ENCODE data around the gene CDH4. TPM values are rescaled to one million over a fixed set of nuclear protein-coding genes. Genes with fewer than 3 reads are reported as not detected.

The CDH4 gene
- total RNA-seq, 4 donors from 2014 or later, result not detected

DNA sequence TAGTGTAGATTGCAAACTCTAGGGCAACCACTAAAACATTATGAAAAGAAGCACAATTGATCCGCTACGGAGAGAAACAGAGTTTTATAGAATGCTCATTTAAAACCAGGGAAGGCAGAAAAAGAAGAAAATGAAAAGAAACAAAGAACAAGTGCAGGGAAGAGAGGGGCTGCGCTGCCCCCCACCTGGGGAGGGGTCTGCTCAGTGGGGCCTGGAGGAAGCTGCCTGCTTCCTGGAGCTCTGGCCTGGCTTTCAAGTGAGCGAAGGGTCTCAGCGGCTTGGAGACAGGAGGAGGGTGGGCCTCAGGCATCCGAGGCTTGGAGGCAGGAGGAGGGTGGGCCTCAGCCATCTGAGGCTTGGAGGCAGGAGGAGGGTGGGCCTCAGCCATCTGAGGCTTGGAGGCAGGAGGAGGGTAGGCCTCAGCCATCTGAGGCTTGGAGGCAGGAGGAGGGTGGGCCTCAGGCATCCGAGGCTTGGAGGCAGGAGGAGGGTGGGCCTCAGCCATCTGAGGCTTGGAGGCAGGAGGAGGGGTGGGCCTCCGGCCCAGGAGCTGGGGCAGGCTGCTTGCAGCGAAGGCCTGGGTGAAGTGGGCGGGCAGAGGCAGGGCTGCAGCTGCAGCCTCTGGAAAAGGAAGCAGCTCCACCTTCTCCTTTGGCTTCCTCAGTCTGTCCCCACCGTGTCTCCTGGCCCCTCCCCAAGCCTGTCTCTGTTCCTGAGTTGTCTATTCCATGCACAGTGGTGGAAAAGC lies 407.4 kb downstream of the CDH4 start:
- DNase-seq, result no peak
- whole genome bisulfite sequencing, 2 donors (ENCODE audit: low coverage in 1 of 2), result 70 to 77% methylated on average over 2 to 11 of the region's 11 CpGs
- Histone ChIP-seq H3K36me3 (no peaks in the 10 kb centered on the region), H3K27ac (no peak overlapping the region), H3K4me3 (no peak overlapping the region), H3K27me3 (no peaks in the 10 kb centered on the region), H3K4me1 (no peaks in the 10 kb centered on the region), H3K9me3 (no peaks in the 10 kb centered on the region)
- in situ Hi-C loops (cut with MboI; ENCODE audit: low pct_ligation_motif_present in 1 of 4, low pct_unique_long_range_greater_than_20kb in 1 of 4, low sequenced_read_pairs in 3 of 4) (no loop called here), intact Hi-C loops (cut with DNase I; ENCODE audit: low total_unique reads) (loop anchor here (10.0 kb wide), 1 partner anchor 755 kb away; no protein-coding TSS in a partner anchor)
- no peak for TF ChIP-seq EP300 (IDR thresholded peaks at IDR 0.05; ENCODE audit: low read depth)
- no peak for TF ChIP-seq POLR2A (IDR thresholded peaks at IDR 0.05)
- TF ChIP-seq POLR2AphosphoS5 (IDR thresholded peaks at IDR 0.05), result no peak
- TF ChIP-seq, protein P1, sequence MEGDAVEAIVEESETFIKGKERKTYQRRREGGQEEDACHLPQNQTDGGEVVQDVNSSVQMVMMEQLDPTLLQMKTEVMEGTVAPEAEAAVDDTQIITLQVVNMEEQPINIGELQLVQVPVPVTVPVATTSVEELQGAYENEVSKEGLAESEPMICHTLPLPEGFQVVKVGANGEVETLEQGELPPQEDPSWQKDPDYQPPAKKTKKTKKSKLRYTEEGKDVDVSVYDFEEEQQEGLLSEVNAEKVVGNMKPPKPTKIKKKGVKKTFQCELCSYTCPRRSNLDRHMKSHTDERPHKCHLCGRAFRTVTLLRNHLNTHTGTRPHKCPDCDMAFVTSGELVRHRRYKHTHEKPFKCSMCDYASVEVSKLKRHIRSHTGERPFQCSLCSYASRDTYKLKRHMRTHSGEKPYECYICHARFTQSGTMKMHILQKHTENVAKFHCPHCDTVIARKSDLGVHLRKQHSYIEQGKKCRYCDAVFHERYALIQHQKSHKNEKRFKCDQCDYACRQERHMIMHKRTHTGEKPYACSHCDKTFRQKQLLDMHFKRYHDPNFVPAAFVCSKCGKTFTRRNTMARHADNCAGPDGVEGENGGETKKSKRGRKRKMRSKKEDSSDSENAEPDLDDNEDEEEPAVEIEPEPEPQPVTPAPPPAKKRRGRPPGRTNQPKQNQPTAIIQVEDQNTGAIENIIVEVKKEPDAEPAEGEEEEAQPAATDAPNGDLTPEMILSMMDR (IDR thresholded peaks at IDR 0.05), result no peak

DNA sequence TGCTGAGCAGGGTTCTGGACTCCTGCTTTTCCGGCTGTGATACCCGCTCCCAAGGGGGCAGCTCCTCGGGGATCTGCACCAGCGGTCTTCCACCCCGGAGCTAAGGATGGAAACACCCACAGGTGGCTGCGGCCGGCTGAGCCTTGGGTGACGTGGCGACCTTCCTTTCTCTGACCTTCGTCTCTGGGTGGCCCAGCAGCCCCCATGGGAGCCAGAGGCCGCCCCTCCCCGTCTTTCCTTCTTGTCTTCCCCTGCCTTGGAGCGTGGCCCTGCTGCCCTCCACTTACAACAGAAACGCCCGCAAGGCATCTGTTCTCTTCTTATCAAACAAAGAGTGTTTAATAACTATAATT lies 407.9 kb downstream of the CDH4 start:
- no peaks in the 10 kb centered on the region for H3K9me3 ChIP-seq
- WGBS, 2 donors (ENCODE audit: low coverage in 1 of 2), result 71% methylated on average over 15 of the region's 15 CpGs; no CpG with 5 or more reads in 1 of the 2 donors
- no peak overlapping the region for H3K4me3 ChIP-seq
- no peak overlapping the region for H3K27ac ChIP-seq
- intact Hi-C loops (cut with DNase I; ENCODE audit: low total_unique reads), result loop anchor here (10.0 kb wide), 1 partner anchor 755 kb away; no protein-coding TSS in a partner anchor
- no peak for DNase-seq
- no peaks in the 10 kb centered on the region for H3K4me1 ChIP-seq
- in situ Hi-C loops (cut with MboI; ENCODE audit: low pct_ligation_motif_present in 1 of 4, low pct_unique_long_range_greater_than_20kb in 1 of 4, low sequenced_read_pairs in 3 of 4), result loop anchor here in 1 of 4 donors (10.0 kb wide), 1 partner anchor 55 kb away; no protein-coding TSS in a partner anchor
- H3K36me3 ChIP-seq, result no peaks in the 10 kb centered on the region
- no peak for TF ChIP-seq EP300 (IDR thresholded peaks at IDR 0.05; ENCODE audit: low read depth)
- no peak for TF ChIP-seq POLR2A (IDR thresholded peaks at IDR 0.05)
- H3K27me3 ChIP-seq, result no peaks in the 10 kb centered on the region

DNA sequence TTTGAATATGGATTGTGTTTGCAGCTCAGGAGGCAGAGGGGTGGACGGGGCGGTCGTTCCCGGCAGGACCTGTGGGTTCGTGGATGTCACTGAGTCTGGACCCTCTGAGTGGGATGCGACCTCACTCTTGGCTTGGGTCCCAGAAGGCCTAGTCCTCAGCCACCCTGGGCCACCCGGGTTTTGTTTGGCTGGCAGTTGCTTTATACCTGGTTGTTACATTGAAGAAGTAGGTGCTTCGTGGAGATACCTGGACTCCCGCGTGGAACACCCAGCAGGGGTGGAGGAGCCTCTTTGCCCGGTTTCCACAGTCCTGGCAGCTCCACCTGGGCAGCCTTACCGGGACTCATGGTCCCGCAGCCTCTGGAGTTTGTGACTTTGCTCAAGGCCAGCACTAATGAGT lies 408.5 kb downstream of the CDH4 start:
- H3K4me3 ChIP-seq, result no peak overlapping the region
- no peak for DNase-seq
- H3K27me3 ChIP-seq, result no peaks in the 10 kb centered on the region
- H3K4me1 ChIP-seq, result no peaks in the 10 kb centered on the region
- H3K36me3 ChIP-seq, result no peaks in the 10 kb centered on the region
- no peak for TF ChIP-seq POLR2A (IDR thresholded peaks at IDR 0.05)
- TF ChIP-seq, protein P1 (IDR thresholded peaks at IDR 0.05), result no peak
- 82% methylated on average over 11 of the region's 13 CpGs; no CpG with 5 or more reads in 1 of the 2 donors for WGBS, 2 donors (ENCODE audit: low coverage in 1 of 2)
- H3K27ac ChIP-seq, result no peak overlapping the region
- in situ Hi-C loops (cut with MboI; ENCODE audit: low pct_ligation_motif_present in 1 of 4, low pct_unique_long_range_greater_than_20kb in 1 of 4, low sequenced_read_pairs in 3 of 4) (loop anchor here in 1 of 4 donors (10.0 kb wide), 1 partner anchor 56 kb away; no protein-coding TSS in a partner anchor), intact Hi-C loops (cut with DNase I; ENCODE audit: low total_unique reads) (no loop called here)
- no peaks in the 10 kb centered on the region for H3K9me3 ChIP-seq

DNA sequence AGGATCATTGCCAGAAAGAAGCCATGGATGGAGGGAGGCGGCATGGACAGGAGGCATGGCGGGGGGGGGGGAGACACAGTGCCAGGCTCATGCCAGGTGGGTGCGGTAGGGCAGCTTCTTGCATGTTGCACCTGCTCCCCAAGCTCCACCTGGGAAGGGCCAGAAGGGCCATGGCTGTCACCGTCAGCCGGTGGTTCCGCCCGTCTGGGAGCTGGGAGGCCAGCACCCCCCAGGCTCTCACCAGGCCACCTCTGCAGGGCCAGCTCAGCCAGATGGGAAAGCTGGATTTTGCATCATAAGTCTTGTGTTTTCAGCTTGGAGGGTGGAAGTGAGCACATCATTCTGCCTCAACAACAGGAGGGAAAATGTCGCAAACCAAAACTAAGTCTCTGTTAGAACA lies 409.0 kb downstream of the CDH4 start:
- intact Hi-C loops (cut with DNase I; ENCODE audit: low total_unique reads), result no loop called here
- Histone ChIP-seq H3K9me3 (no peaks in the 10 kb centered on the region), H3K4me3 (no peak overlapping the region), H3K4me1 (no peaks in the 10 kb centered on the region), H3K36me3 (no peaks in the 10 kb centered on the region), H3K27ac (no peak overlapping the region), H3K27me3 (no peaks in the 10 kb centered on the region)
- 91 to 100% methylated on average over 1 to 8 of the region's 8 CpGs for WGBS, 2 donors (ENCODE audit: low coverage in 1 of 2)
- in situ Hi-C loops (cut with MboI; ENCODE audit: low pct_ligation_motif_present in 1 of 4, low pct_unique_long_range_greater_than_20kb in 1 of 4, low sequenced_read_pairs in 3 of 4), result loop anchor here in 1 of 4 donors (10.0 kb wide), 1 partner anchor 56 kb away; no protein-coding TSS in a partner anchor
- DNase-seq, result no peak
- TF ChIP-seq, protein P1 (IDR thresholded peaks at IDR 0.05), result no peak
- no peak for TF ChIP-seq POLR2AphosphoS5 (IDR thresholded peaks at IDR 0.05)
- TF ChIP-seq EP300 (IDR thresholded peaks at IDR 0.05; ENCODE audit: low read depth), result no peak
- TF ChIP-seq POLR2A (IDR thresholded peaks at IDR 0.05), result no peak
